ENCODE measurements around the gene ABCC9. TPM values are rescaled to one million over a fixed set of nuclear protein-coding genes. Genes with fewer than 3 reads are reported as not detected.
A peak's percentile ranks its signal among the peaks of the same experiment; 100 is the strongest.

ABCC9 gene
- total and polyA plus RNA-seq, 12 donors = 8.7 to 128 (median 90.0) TPM

- intact Hi-C loops (cut with DNase I) = no loop called here
- Histone ChIP-seq H3K4me1 (peaks cover 5 to 49% (median 32%) of the 10 kb centered on the region in 9 donors), H3K36me3 (peaks cover 0 to 31% (median 0%) of the 10 kb centered on the region in 9 donors), H3K27ac (peak overlapping the region in 4 of 10 donors; percentile 20 to 82 (median 31)), H3K4me3 (no peak overlapping the region), H3K9me3 (no peaks in the 10 kb centered on the region), H3K27me3 (no peaks in the 10 kb centered on the region)
- ATAC-seq (no peak), DNase-seq (no peak)
- WGBS, 2 donors = 86 to 88% methylated on average over 1 of the region's 1 CpG
- TF ChIP-seq, protein P1, sequence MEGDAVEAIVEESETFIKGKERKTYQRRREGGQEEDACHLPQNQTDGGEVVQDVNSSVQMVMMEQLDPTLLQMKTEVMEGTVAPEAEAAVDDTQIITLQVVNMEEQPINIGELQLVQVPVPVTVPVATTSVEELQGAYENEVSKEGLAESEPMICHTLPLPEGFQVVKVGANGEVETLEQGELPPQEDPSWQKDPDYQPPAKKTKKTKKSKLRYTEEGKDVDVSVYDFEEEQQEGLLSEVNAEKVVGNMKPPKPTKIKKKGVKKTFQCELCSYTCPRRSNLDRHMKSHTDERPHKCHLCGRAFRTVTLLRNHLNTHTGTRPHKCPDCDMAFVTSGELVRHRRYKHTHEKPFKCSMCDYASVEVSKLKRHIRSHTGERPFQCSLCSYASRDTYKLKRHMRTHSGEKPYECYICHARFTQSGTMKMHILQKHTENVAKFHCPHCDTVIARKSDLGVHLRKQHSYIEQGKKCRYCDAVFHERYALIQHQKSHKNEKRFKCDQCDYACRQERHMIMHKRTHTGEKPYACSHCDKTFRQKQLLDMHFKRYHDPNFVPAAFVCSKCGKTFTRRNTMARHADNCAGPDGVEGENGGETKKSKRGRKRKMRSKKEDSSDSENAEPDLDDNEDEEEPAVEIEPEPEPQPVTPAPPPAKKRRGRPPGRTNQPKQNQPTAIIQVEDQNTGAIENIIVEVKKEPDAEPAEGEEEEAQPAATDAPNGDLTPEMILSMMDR (IDR thresholded peaks at IDR 0.05) = no peak
Measured at GRCh38 chr12:21879312-21879711, 61.9 kb downstream of the ABCC9 start.

GRCh38 chr12:21877293-21877982 is 63.8 kb downstream of the ABCC9 start:
- Histone ChIP-seq H3K27me3 (no peaks in the 10 kb centered on the region), H3K4me1 (peaks cover 3 to 31% (median 22%) of the 10 kb centered on the region in 9 donors), H3K27ac (peak overlapping the region; percentile 20 to 76 (median 58)), H3K4me3 (no peak overlapping the region), H3K36me3 (peaks cover 0 to 46% (median 0%) of the 10 kb centered on the region in 9 donors), H3K9me3 (peaks cover 0 to 10% (median 7%) of the 10 kb centered on the region in 11 donors)
- DNase-seq (peak in 1 of 2 donors; percentile 67), ATAC-seq (peak in 7 of 8 donors; percentile 57 to 90 (median 78))
- TF ChIP-seq, protein P1 (IDR thresholded peaks at IDR 0.05) = no peak
- intact Hi-C loops (cut with DNase I) = no loop called here
- WGBS, 2 donors = 42 to 48% methylated on average over 2 of the region's 2 CpGs

- Histone ChIP-seq H3K9me3 (peaks cover 0 to 16% (median 0%) of the 10 kb centered on the region in 11 donors), H3K27ac (no peak overlapping the region), H3K4me1 (peaks cover 0 to 7% (median 0%) of the 10 kb centered on the region in 9 donors), H3K27me3 (no peaks in the 10 kb centered on the region), H3K4me3 (no peak overlapping the region), H3K36me3 (peaks cover 0 to 66% (median 9%) of the 10 kb centered on the region in 9 donors)
- intact Hi-C loops (cut with DNase I) = no loop called here
- TF ChIP-seq, protein P1 (IDR thresholded peaks at IDR 0.05) = no peak
- no peak for ATAC-seq
- DNase-seq = no peak
Measured at GRCh38 chr12:21865846-21866245, 75.4 kb downstream of the ABCC9 start.

- Histone ChIP-seq H3K36me3 (peaks cover 0 to 51% (median 5%) of the 10 kb centered on the region in 9 donors), H3K27me3 (no peaks in the 10 kb centered on the region), H3K4me1 (peaks cover 0 to 16% (median 0%) of the 10 kb centered on the region in 9 donors), H3K27ac (no peak overlapping the region), H3K4me3 (no peak overlapping the region), H3K9me3 (no peaks in the 10 kb centered on the region)
- TF ChIP-seq, protein P1 (IDR thresholded peaks at IDR 0.05) = no peak
- 84 to 88% methylated on average over 2 of the region's 2 CpGs for WGBS, 2 donors
- ATAC-seq (no peak), DNase-seq (no peak)
- intact Hi-C loops (cut with DNase I) = no loop called here
Measured at GRCh38 chr12:21860534-21860933, 80.7 kb downstream of the ABCC9 start.
